NT2/D1 (cell line): ENCODE data around the gene GRIN2C.

ENCODE experiments used
- DNase-seq: peaks from one replicate; pipeline ENCODE4 v3.0.0-alpha.2; 2011; ENCODE audit warnings: low read depth, low spot score
- H3K27me3 ChIP-seq: 2 replicates; pipeline ENCODE4 v1.6.0; 2011; ENCODE audit warnings: mild to moderate bottlenecking; ENCODE audit not compliant: insufficient read length, insufficient read depth
- H3K36me3 ChIP-seq: 2 replicates; pipeline ENCODE4 v1.6.1; 2011; ENCODE audit warnings: mild to moderate bottlenecking, low read length, mixed read lengths; ENCODE audit not compliant: insufficient read depth, insufficient read length
- H3K4me1 ChIP-seq: 2 replicates; pipeline ENCODE4 v1.5.1; 2011; ENCODE audit not compliant: insufficient read depth, insufficient read length
- H3K4me3 ChIP-seq: 2 replicates; pipeline ENCODE4 v1.5.1; 2011; ENCODE audit warnings: low read depth; ENCODE audit not compliant: insufficient read length
- H3K9ac ChIP-seq: 2 replicates; pipeline ENCODE4 v1.6.0; 2011; ENCODE audit warnings: low read depth; ENCODE audit not compliant: insufficient read length
- H3K9me3 ChIP-seq: 2 replicates; pipeline ENCODE4 v1.5.1; 2011; ENCODE audit warnings: mild to moderate bottlenecking, low read length; ENCODE audit not compliant: insufficient read depth
- SUZ12 ChIP-seq: IDR thresholded peaks from 2 replicates; pipeline ENCODE4 v1.6.1; 2011; ENCODE audit not compliant: insufficient read length, insufficient read depth; ENCODE audit errors: extremely low read depth
- YY1 ChIP-seq: IDR thresholded peaks from 2 replicates; pipeline ENCODE4 v1.6.1; 2011; ENCODE audit not compliant: insufficient read length, insufficient read depth
- ZNF274 ChIP-seq: IDR thresholded peaks from 2 replicates; pipeline ENCODE4 v1.6.1; 2011; ENCODE audit warnings: mild to moderate bottlenecking, low read depth, low read length

GRIN2C gene

GRCh38 chr17:74856112-74856511, 3.6 kb downstream of the GRIN2C start:
- no peak for DNase-seq
- H3K9me3 ChIP-seq = no peaks in the 10 kb centered on the region; the same call in 1 of the 2 replicates
- peaks cover 91% of the 10 kb centered on the region for H3K27me3 ChIP-seq
- H3K36me3 ChIP-seq = no peaks in the 10 kb centered on the region
- TF ChIP-seq ZNF274 (no peak), SUZ12 (no peak), YY1 (no peak)
- H3K4me1 ChIP-seq = peaks cover 11% of the 10 kb centered on the region
- H3K9ac ChIP-seq = no peak overlapping the region
- H3K4me3 ChIP-seq = no peak overlapping the region

- peaks cover 7% of the 10 kb centered on the region for H3K4me1 ChIP-seq
- H3K4me3 ChIP-seq = no peak overlapping the region
- no peak for DNase-seq
- no peaks in the 10 kb centered on the region; the same call in 1 of the 2 replicates for H3K9me3 ChIP-seq
- peaks cover 91% of the 10 kb centered on the region for H3K27me3 ChIP-seq
- H3K36me3 ChIP-seq = no peaks in the 10 kb centered on the region
- no peak for TF ChIP-seq YY1
- no peak for TF ChIP-seq ZNF274
- no peak for TF ChIP-seq SUZ12
- no peak overlapping the region for H3K9ac ChIP-seq
Observed at GRCh38 chr17:74855323-74855722, 4.4 kb downstream of the GRIN2C start.

GRCh38 chr17:74854792-74855191, 4.9 kb downstream of the GRIN2C start:
- H3K4me1 ChIP-seq = peaks cover 5% of the 10 kb centered on the region
- no peaks in the 10 kb centered on the region for H3K36me3 ChIP-seq
- no peak overlapping the region for H3K9ac ChIP-seq
- TF ChIP-seq SUZ12 (no peak), ZNF274 (no peak), YY1 (no peak)
- H3K4me3 ChIP-seq = no peak overlapping the region
- H3K27me3 ChIP-seq = peaks cover 91% of the 10 kb centered on the region
- H3K9me3 ChIP-seq = no peaks in the 10 kb centered on the region; the same call in 1 of the 2 replicates
- DNase-seq = no peak

GRCh38 chr17:74853669-74854068, 6.0 kb downstream of the GRIN2C start:
- Histone ChIP-seq H3K27me3 (peaks cover 92% of the 10 kb centered on the region), H3K4me1 (peaks cover 5% of the 10 kb centered on the region), H3K9ac (no peak overlapping the region), H3K9me3 (no peaks in the 10 kb centered on the region; the same call in 1 of the 2 replicates), H3K4me3 (no peak overlapping the region), H3K36me3 (no peaks in the 10 kb centered on the region)
- TF ChIP-seq ZNF274 (no peak), SUZ12 (no peak), YY1 (no peak)
- DNase-seq = no peak

GRCh38 chr17:74853048-74853397, 6.7 kb downstream of the GRIN2C start:
- Histone ChIP-seq H3K9me3 (no peaks in the 10 kb centered on the region; the same call in 1 of the 2 replicates), H3K9ac (peak overlapping the region; percentile 85), H3K27me3 (peaks cover 91% of the 10 kb centered on the region), H3K4me3 (peak overlapping the region; percentile 51), H3K36me3 (no peaks in the 10 kb centered on the region), H3K4me1 (peaks cover 5% of the 10 kb centered on the region)
- no peak for DNase-seq
- TF ChIP-seq YY1 = no peak
- TF ChIP-seq SUZ12 = no peak
- no peak for TF ChIP-seq ZNF274

- Histone ChIP-seq H3K4me1 (peaks cover 5% of the 10 kb centered on the region), H3K9ac (peak overlapping the region; percentile 85), H3K36me3 (no peaks in the 10 kb centered on the region), H3K9me3 (no peaks in the 10 kb centered on the region; the same call in 1 of the 2 replicates), H3K27me3 (peaks cover 91% of the 10 kb centered on the region), H3K4me3 (peak overlapping the region; percentile 51)
- peak; percentile 72 for DNase-seq
- TF ChIP-seq SUZ12 (no peak), ZNF274 (no peak), YY1 (no peak)
Observed at GRCh38 chr17:74852237-74853047, 7.2 kb downstream of the GRIN2C start.

- Histone ChIP-seq H3K9ac (no peak overlapping the region), H3K4me1 (peaks cover 6% of the 10 kb centered on the region), H3K27me3 (peaks cover 86% of the 10 kb centered on the region), H3K9me3 (no peaks in the 10 kb centered on the region; the same call in 1 of the 2 replicates), H3K4me3 (no peak overlapping the region), H3K36me3 (no peaks in the 10 kb centered on the region)
- DNase-seq = no peak
- TF ChIP-seq YY1 = no peak
- no peak for TF ChIP-seq SUZ12
- no peak for TF ChIP-seq ZNF274
Observed at GRCh38 chr17:74851612-74852236, 8.0 kb downstream of the GRIN2C start.
